K562 (cell line): Measurements from ENCODE around the gene MPRIP. TPM values are rescaled to one million over a fixed set of nuclear protein-coding genes. Genes with fewer than 3 reads are reported as not detected.
A peak's percentile ranks its signal among the peaks of the same experiment; 100 is the strongest.

Experiments used
- ATF1 ChIP-seq, 2 experiments: fragments of 450-650 bp in 1 of 2; IDR thresholded peaks; 2 replicates each; pipeline ENCODE4 v1.6.1; 2016; ENCODE audit warnings: missing compliant biosample characterization in 1 of 2, missing genetic modification characterization in 1 of 2
- CHD2 ChIP-seq: IDR thresholded peaks from 2 replicates; pipeline ENCODE4 v1.6.1; 2011; ENCODE audit warnings: low read depth, low read length
- GABPA ChIP-seq: fragments of 200-800 bp; sonication (Bioruptor generic); conservative IDR thresholded peaks from 2 replicates; pipeline ENCODE4 v1.6.1; 2016; ENCODE audit warnings: low read depth, missing genetic modification characterization, missing compliant biosample characterization
- ILF3 ChIP-seq: fragments of 450-650 bp; IDR thresholded peaks from 2 replicates; pipeline ENCODE4 v1.6.1; 2018; ENCODE audit warnings: antibody characterized with exemption, mild to moderate bottlenecking, moderate library complexity, borderline replicate concordance
- KLF16 ChIP-seq: IDR thresholded peaks from 2 replicates; pipeline ENCODE4 v1.6.1; 2016; ENCODE audit warnings: antibody characterized with exemption
- MLX ChIP-seq, 2 experiments: fragments of 450-650 bp in 1 of 2; sonication (generic) in 1 of 2; formaldehyde crosslinking; conservative IDR thresholded peaks; 2 replicates each; pipeline versions ENCODE4 v1.4.0 to v1.8.1; 2020 to 2022; ENCODE audit warnings: mild to moderate bottlenecking in 1 of 2, missing genetic modification reagents in 1 of 2
- NELFE ChIP-seq: IDR thresholded peaks from 2 replicates; pipeline ENCODE4 v1.6.1; 2011; ENCODE audit warnings: mild to moderate bottlenecking; ENCODE audit not compliant: insufficient read depth, insufficient read length
- NR1H2 ChIP-seq: sonication (generic); formaldehyde crosslinking; IDR thresholded peaks from 2 replicates; pipeline ENCODE4 v1.4.0; 2020; ENCODE audit warnings: mild to moderate bottlenecking, missing genetic modification reagents
- RAD51 ChIP-seq: fragments of 450-650 bp; IDR thresholded peaks from 2 replicates; pipeline ENCODE4 v1.7.1; 2016; ENCODE audit warnings: low read depth, mild to moderate bottlenecking, borderline replicate concordance
- SAFB ChIP-seq: fragments of 200-400 bp; formaldehyde crosslinking; IDR thresholded peaks from 2 replicates; pipeline ENCODE4 v1.6.1; 2017; ENCODE audit warnings: low read depth, low read length, borderline replicate concordance
- SMARCC2 ChIP-seq: fragments of 450-650 bp; IDR thresholded peaks from 2 replicates; pipeline ENCODE4 v1.6.1; 2017; ENCODE audit warnings: antibody characterized with exemption, moderate library complexity, mild to moderate bottlenecking, low read depth
- SOX6 ChIP-seq: fragments of 450-650 bp; IDR thresholded peaks from 2 replicates; pipeline ENCODE4 v1.6.1; 2014; ENCODE audit warnings: mild to moderate bottlenecking
- SP2 ChIP-seq: IDR thresholded peaks from 2 replicates; pipeline ENCODE4 v1.6.1; 2011; ENCODE audit warnings: mild to moderate bottlenecking, low read depth, low read length, moderate library complexity; ENCODE audit not compliant: poor library complexity, severe bottlenecking; ENCODE audit errors: extremely low read depth
- TCFL5 ChIP-seq: fragments of 250-450 bp; sonication (Bioruptor Pico); conservative IDR thresholded peaks from 2 replicates; pipeline ENCODE4 v1.6.1; 2021; ENCODE audit warnings: mild to moderate bottlenecking, moderate library complexity, matching md5 sums
- TRIM28 ChIP-seq: fragments of 450-650 bp; IDR thresholded peaks from 2 replicates; pipeline ENCODE4 v1.6.1; 2017
- ZNF12 ChIP-seq: sonication (generic); formaldehyde crosslinking; IDR thresholded peaks from 2 replicates; pipeline ENCODE4 v1.4.0; 2020; ENCODE audit warnings: mild to moderate bottlenecking, missing genetic modification reagents
- ZNF316 ChIP-seq: fragments of 450-650 bp; IDR thresholded peaks from 2 replicates; pipeline ENCODE4 v1.6.1; 2016
- ZNF584 ChIP-seq: fragments of 200-800 bp; sonication (Bioruptor generic); IDR thresholded peaks from 2 replicates; pipeline ENCODE4 v1.6.1; 2016; ENCODE audit warnings: low read depth, mild to moderate bottlenecking, missing genetic modification characterization, missing compliant biosample characterization
- ZNF699 ChIP-seq: fragments of 250-450 bp; sonication (Bioruptor Pico); IDR thresholded peaks from 2 replicates; pipeline ENCODE4 v1.8.0; 2021; ENCODE audit warnings: mild to moderate bottlenecking, moderate library complexity; ENCODE audit not compliant: insufficient replicate concordance
- ZNF76 ChIP-seq: fragments of 250-450 bp; sonication (Bioruptor Pico); IDR thresholded peaks from 2 replicates; pipeline ENCODE4 v1.4.0; 2020; ENCODE audit warnings: mild to moderate bottlenecking, moderate library complexity, borderline replicate concordance
- polyA plus RNA-seq, 8 experiments: library from polyadenylated mRNA; depleted of rRNA in 4 of 8; stranded (reverse) in 5 of 8; unstranded in 3 of 8; fragments of >200 nt; fragmentation: Nextera tagmentation in 2 of 8; fragmentation: Illumina TruSeq in 1 of 8; extraction: Ambion mirVana in 2 of 8; extraction: Trizol in 1 of 8; gene quantifications; 2 replicates each; pipeline versions ENCODE4 v1.2.1 to v1.2.3, GENCODE V29; 2011 to 2014; ENCODE audit warnings: inconsistent platforms in 1 of 8, missing spikeins in 1 of 8
- total RNA-seq, 7 experiments: library from RNA; depleted of rRNA in 6 of 7; stranded (reverse); fragments of >200 nt in 6 of 7; fragmentation: Illumina TruSeq in 2 of 7; extraction: Trizol in 2 of 7; gene quantifications; 2 replicates each; pipeline versions ENCODE4 v1.2.1 to v1.2.3, GENCODE V29; 2011 to 2021; ENCODE audit warnings: low replicate concordance in 1 of 7
- TF ChIP-seq, protein P1 (sequence below): sonication (generic); formaldehyde crosslinking; IDR thresholded peaks from 2 replicates; pipeline ENCODE4 v1.8.0; 2022; ENCODE audit warnings: mild to moderate bottlenecking, missing genetic modification reagents
- TF ChIP-seq, protein P2 (sequence below): sonication (generic); formaldehyde crosslinking; IDR thresholded peaks from 2 replicates; pipeline ENCODE4 v1.9.0; 2022; ENCODE audit warnings: mild to moderate bottlenecking, missing genetic modification reagents
- TF ChIP-seq, protein P3 (sequence below): sonication (generic); formaldehyde crosslinking; IDR thresholded peaks from 2 replicates; pipeline ENCODE4 v1.5.0; 2020; ENCODE audit warnings: missing genetic modification reagents
- TF ChIP-seq, protein P4 (sequence below): fragments of 250-450 bp; sonication (Bioruptor Pico); IDR thresholded peaks from 2 replicates; pipeline ENCODE4 v1.5.0; 2021
- TF ChIP-seq, protein P5 (sequence below): fragments of 250-450 bp; sonication (Bioruptor Pico); IDR thresholded peaks from 2 replicates; pipeline ENCODE4 v1.8.0; 2021; ENCODE audit warnings: borderline replicate concordance, mild to moderate bottlenecking, moderate library complexity; ENCODE audit not compliant: poor library complexity, severe bottlenecking

MPRIP gene
- total and polyA plus RNA-seq, 9 of the 15 experiments (the other 6 are each of a cell fraction or from before 2014, with no cell fraction given) = 10.0 to 72.6 (median 30.1) TPM

- TF ChIP-seq RAD51 (peak; percentile 98), NELFE (no peak), ATF1 (CRISPR knock-in tag; IDR thresholded peaks at IDR 0.05) (no peak), ATF1 (tag; IDR thresholded peaks at IDR 0.05) (peak; percentile 73), ZNF76 (CRISPR knock-in tag) (no peak), TRIM28 (no peak), ZNF699 (no peak), SP2 (no peak), ILF3 (no peak), SAFB (peak; percentile 92), TCFL5 (no peak), CHD2 (no peak; the same call in 1 of the 2 replicates), ZNF12 (no peak), MLX (CRISPR knock-in tag; conservative IDR thresholded peaks at IDR 0.05) (no peak), ZNF584 (peak; percentile 29; the same call in 1 of the 2 replicates), ZNF316 (no peak), SMARCC2 (no peak), NR1H2 (CRISPR knock-in tag) (no peak), KLF16 (no peak), SOX6 (no peak), GABPA (tag) (no peak; the same call in 1 of the 2 replicates)
- TF ChIP-seq, protein P1, sequence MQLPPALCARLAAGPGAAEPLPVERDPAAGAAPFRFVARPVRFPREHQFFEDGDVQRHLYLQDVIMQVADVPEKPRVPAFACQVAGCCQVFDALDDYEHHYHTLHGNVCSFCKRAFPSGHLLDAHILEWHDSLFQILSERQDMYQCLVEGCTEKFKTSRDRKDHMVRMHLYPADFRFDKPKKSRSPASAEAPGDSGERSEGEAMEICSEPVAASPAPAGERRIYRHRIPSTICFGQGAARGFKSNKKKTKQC (CRISPR knock-in tag) = no peak; the same call in 1 of the 2 replicates
- TF ChIP-seq, protein P2, sequence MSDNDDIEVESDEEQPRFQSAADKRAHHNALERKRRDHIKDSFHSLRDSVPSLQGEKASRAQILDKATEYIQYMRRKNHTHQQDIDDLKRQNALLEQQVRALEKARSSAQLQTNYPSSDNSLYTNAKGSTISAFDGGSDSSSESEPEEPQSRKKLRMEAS (CRISPR knock-in tag) = 0 out of 2 replicates have a peak, but pooled peaks have one; percentile 12
- TF ChIP-seq, protein P3, sequence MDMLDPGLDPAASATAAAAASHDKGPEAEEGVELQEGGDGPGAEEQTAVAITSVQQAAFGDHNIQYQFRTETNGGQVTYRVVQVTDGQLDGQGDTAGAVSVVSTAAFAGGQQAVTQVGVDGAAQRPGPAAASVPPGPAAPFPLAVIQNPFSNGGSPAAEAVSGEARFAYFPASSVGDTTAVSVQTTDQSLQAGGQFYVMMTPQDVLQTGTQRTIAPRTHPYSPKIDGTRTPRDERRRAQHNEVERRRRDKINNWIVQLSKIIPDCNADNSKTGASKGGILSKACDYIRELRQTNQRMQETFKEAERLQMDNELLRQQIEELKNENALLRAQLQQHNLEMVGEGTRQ (CRISPR knock-in tag) = peak; percentile 98
- TF ChIP-seq, protein P4, sequence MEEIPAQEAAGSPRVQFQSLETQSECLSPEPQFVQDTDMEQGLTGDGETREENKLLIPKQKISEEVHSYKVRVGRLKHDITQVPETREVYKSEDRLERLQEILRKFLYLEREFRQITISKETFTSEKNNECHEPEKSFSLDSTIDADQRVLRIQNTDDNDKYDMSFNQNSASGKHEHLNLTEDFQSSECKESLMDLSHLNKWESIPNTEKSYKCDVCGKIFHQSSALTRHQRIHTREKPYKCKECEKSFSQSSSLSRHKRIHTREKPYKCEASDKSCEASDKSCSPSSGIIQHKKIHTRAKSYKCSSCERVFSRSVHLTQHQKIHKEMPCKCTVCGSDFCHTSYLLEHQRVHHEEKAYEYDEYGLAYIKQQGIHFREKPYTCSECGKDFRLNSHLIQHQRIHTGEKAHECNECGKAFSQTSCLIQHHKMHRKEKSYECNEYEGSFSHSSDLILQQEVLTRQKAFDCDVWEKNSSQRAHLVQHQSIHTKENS = no peak
- TF ChIP-seq, protein P5, sequence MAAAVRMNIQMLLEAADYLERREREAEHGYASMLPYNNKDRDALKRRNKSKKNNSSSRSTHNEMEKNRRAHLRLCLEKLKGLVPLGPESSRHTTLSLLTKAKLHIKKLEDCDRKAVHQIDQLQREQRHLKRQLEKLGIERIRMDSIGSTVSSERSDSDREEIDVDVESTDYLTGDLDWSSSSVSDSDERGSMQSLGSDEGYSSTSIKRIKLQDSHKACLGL (CRISPR knock-in tag) = no peak
Observed at GRCh38 chr17:17237026-17237799, 195.0 kb downstream of the MPRIP start, which contains the start of gene FLCN (continued).
